WTC11 (cell line): ENCODE data around the gene ATP6AP1. TPM values are rescaled to one million over a fixed set of nuclear protein-coding genes. Genes with fewer than 3 reads are reported as not detected.

Source experiments
- ATAC-seq: fragments of 200-7000 bp; cut with Tn5 transposase; 2 replicates; pipeline ENCODE4 v1.10.0; 2021; ENCODE audit warnings: mild to moderate bottlenecking, moderate library complexity
- CTCF ChIA-PET: fragments of 300-600 bp; sonication (Branson Sonifier 250); formaldehyde crosslinking; loops from one replicate; lab custom pipeline; 2021; ENCODE audit warnings: antibody characterized with exemption; lab: Charles Lee
- POLR2A ChIA-PET: fragments of 350-600 bp; sonication (Branson Sonifier 250); formaldehyde crosslinking; loops from one replicate; lab custom pipeline; 2021; ENCODE audit warnings: antibody characterized with exemption; lab: Charles Lee
- DNase-seq: peaks from one replicate; pipeline ENCODE4 v3.0.0; 2021; ENCODE audit warnings: low spot score
- H3K27ac Mint-ChIP-seq: 2 replicates; pipeline ENCODE4 v1.8.0; 2021; ENCODE audit warnings: mixed read lengths
- H3K27me3 Mint-ChIP-seq: 2 replicates; pipeline ENCODE4 v1.8.0; 2021; ENCODE audit warnings: low read depth, mild to moderate bottlenecking, moderate library complexity, mixed read lengths
- H3K36me3 Mint-ChIP-seq: 2 replicates; pipeline ENCODE4 v1.8.0; 2021; ENCODE audit warnings: mixed read lengths
- H3K4me1 Mint-ChIP-seq: 2 replicates; pipeline ENCODE4 v1.8.0; 2022; ENCODE audit warnings: mixed read lengths
- H3K4me3 Mint-ChIP-seq: 2 replicates; pipeline ENCODE4 v1.8.0; 2021; ENCODE audit warnings: mild to moderate bottlenecking, moderate library complexity, mixed read lengths
- H3K9me3 Mint-ChIP-seq: 2 replicates; pipeline ENCODE4 v1.8.0; 2021; ENCODE audit warnings: mixed read lengths
- CREM ChIP-seq: sonication (generic); formaldehyde crosslinking; IDR thresholded peaks from 2 replicates; pipeline ENCODE4 v1.8.1; 2022; ENCODE audit warnings: mild to moderate bottlenecking, missing genetic modification reagents, moderate library complexity
- ESRRA ChIP-seq: sonication (generic); formaldehyde crosslinking; IDR thresholded peaks from 2 replicates; pipeline ENCODE4 v1.8.1; 2022; ENCODE audit warnings: mild to moderate bottlenecking, missing genetic modification reagents, borderline replicate concordance
- FOXJ3 ChIP-seq: sonication (generic); formaldehyde crosslinking; IDR thresholded peaks from 2 replicates; pipeline ENCODE4 v1.9.0; 2021; ENCODE audit warnings: missing genetic modification reagents, mild to moderate bottlenecking, borderline replicate concordance
- FOXP1 ChIP-seq: sonication (generic); formaldehyde crosslinking; IDR thresholded peaks from 2 replicates; pipeline ENCODE4 v1.8.0; 2022; ENCODE audit warnings: missing genetic modification reagents, mild to moderate bottlenecking, moderate library complexity, borderline replicate concordance
- GABPB1 ChIP-seq: sonication (generic); formaldehyde crosslinking; IDR thresholded peaks from 2 replicates; pipeline ENCODE4 v1.8.1; 2023; ENCODE audit warnings: mild to moderate bottlenecking, missing genetic modification reagents
- HMGA2 ChIP-seq: fragments of 250-450 bp; sonication (Bioruptor Pico); IDR thresholded peaks from 2 replicates; pipeline ENCODE4 v1.4.0; 2021; ENCODE audit warnings: mild to moderate bottlenecking, moderate library complexity
- MLX ChIP-seq: sonication (generic); formaldehyde crosslinking; IDR thresholded peaks from 2 replicates; pipeline ENCODE4 v1.8.1; 2023; ENCODE audit warnings: mild to moderate bottlenecking, missing genetic modification reagents, moderate library complexity
- NFE2L1 ChIP-seq: sonication (generic); formaldehyde crosslinking; IDR thresholded peaks from 2 replicates; pipeline ENCODE4 v1.8.1; 2023; ENCODE audit warnings: missing genetic modification reagents
- NR1H2 ChIP-seq: sonication (generic); formaldehyde crosslinking; IDR thresholded peaks from 2 replicates; pipeline ENCODE4 v1.9.0; 2021; ENCODE audit warnings: mild to moderate bottlenecking, moderate library complexity, missing genetic modification reagents
- NR3C1 ChIP-seq: sonication (generic); formaldehyde crosslinking; conservative IDR thresholded peaks from 2 replicates; pipeline ENCODE4 v1.8.1; 2023; ENCODE audit warnings: low read depth, mild to moderate bottlenecking, missing genetic modification reagents
- OVOL2 ChIP-seq: fragments of 250-450 bp; sonication (Bioruptor Pico); IDR thresholded peaks from 2 replicates; pipeline ENCODE4 v1.9.0; 2021; ENCODE audit warnings: mild to moderate bottlenecking, borderline replicate concordance
- PRDM15 ChIP-seq: sonication (generic); formaldehyde crosslinking; IDR thresholded peaks from 2 replicates; pipeline ENCODE4 v1.8.0; 2022; ENCODE audit warnings: missing genetic modification reagents
- RELA ChIP-seq: sonication (generic); formaldehyde crosslinking; IDR thresholded peaks from 2 replicates; pipeline ENCODE4 v1.8.1; 2022; ENCODE audit warnings: missing genetic modification reagents, mild to moderate bottlenecking, borderline replicate concordance
- SMAD3 ChIP-seq: sonication (generic); formaldehyde crosslinking; IDR thresholded peaks from 2 replicates; pipeline ENCODE4 v1.8.0; 2022; ENCODE audit warnings: missing genetic modification reagents, mild to moderate bottlenecking, borderline replicate concordance
- SOX15 ChIP-seq: fragments of 250-450 bp; sonication (Bioruptor Pico); IDR thresholded peaks from 2 replicates; pipeline ENCODE4 v1.9.0; 2021; ENCODE audit warnings: mild to moderate bottlenecking
- ZNF121 ChIP-seq: sonication (generic); formaldehyde crosslinking; IDR thresholded peaks from 2 replicates; pipeline ENCODE4 v1.8.0; 2023; ENCODE audit warnings: missing genetic modification reagents
- ZNF219 ChIP-seq: sonication (generic); formaldehyde crosslinking; IDR thresholded peaks from 2 replicates; pipeline ENCODE4 v1.8.0; 2023; ENCODE audit warnings: missing genetic modification reagents, mild to moderate bottlenecking, borderline replicate concordance
- ZNF317 ChIP-seq: sonication (generic); formaldehyde crosslinking; IDR thresholded peaks from 2 replicates; pipeline ENCODE4 v1.8.1; 2023; ENCODE audit warnings: low read depth, mild to moderate bottlenecking, moderate library complexity, missing genetic modification reagents, borderline replicate concordance
- ZNF671 ChIP-seq: fragments of 250-450 bp; sonication (Bioruptor Pico); IDR thresholded peaks from 2 replicates; pipeline ENCODE4 v1.8.0; 2021; ENCODE audit warnings: mild to moderate bottlenecking
- total RNA-seq: library from RNA; stranded (reverse); gene quantifications from 3 replicates; pipeline ENCODE4 v1.2.3, GENCODE V29; 2021
- TF ChIP-seq, protein P1 (sequence below): sonication (generic); formaldehyde crosslinking; IDR thresholded peaks from 2 replicates; pipeline ENCODE4 v1.8.1; 2023; ENCODE audit warnings: mild to moderate bottlenecking, missing genetic modification reagents, moderate library complexity
- TF ChIP-seq, protein P2 (sequence below): sonication (generic); formaldehyde crosslinking; IDR thresholded peaks from 2 replicates; pipeline ENCODE4 v1.8.1; 2022; ENCODE audit warnings: low read depth, missing genetic modification reagents, borderline replicate concordance
- TF ChIP-seq, protein P3 (sequence below): sonication (generic); formaldehyde crosslinking; IDR thresholded peaks from 2 replicates; pipeline ENCODE4 v1.8.1; 2022; ENCODE audit warnings: mild to moderate bottlenecking, moderate library complexity, missing genetic modification reagents
- TF ChIP-seq, protein P4 (sequence below): sonication (generic); formaldehyde crosslinking; IDR thresholded peaks from 2 replicates; pipeline ENCODE4 v1.8.0; 2023; ENCODE audit warnings: missing genetic modification reagents

ATP6AP1 gene
- total RNA-seq, 1 experiment from 2014 or later: 43.9 TPM

GRCh38 chrX:154472685-154473632 is 44.5 kb downstream of the ATP6AP1 start:
- Mint-ChIP-seq H3K27ac (no peak overlapping the region), H3K36me3 (peaks cover 2% of the 10 kb centered on the region; the same call in 1 of the 2 replicates), H3K4me3 (no peak overlapping the region), H3K4me1 (no peaks in the 10 kb centered on the region), H3K27me3 (peaks cover 2% of the 10 kb centered on the region; the same call in 1 of the 2 replicates), H3K9me3 (no peaks in the 10 kb centered on the region)
- ChIA-PET POLR2A (no interaction called here), CTCF (no interaction called here)
- TF ChIP-seq NR3C1 (CRISPR knock-in tag): no peak
- no peak for TF ChIP-seq CREM (CRISPR knock-in tag)
- no peak for TF ChIP-seq HMGA2 (CRISPR knock-in tag)
- TF ChIP-seq, protein P1, sequence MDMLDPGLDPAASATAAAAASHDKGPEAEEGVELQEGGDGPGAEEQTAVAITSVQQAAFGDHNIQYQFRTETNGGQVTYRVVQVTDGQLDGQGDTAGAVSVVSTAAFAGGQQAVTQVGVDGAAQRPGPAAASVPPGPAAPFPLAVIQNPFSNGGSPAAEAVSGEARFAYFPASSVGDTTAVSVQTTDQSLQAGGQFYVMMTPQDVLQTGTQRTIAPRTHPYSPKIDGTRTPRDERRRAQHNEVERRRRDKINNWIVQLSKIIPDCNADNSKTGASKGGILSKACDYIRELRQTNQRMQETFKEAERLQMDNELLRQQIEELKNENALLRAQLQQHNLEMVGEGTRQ (CRISPR knock-in tag): no peak
- TF ChIP-seq SOX15 (CRISPR knock-in tag): no peak
- TF ChIP-seq ZNF671: no peak
- TF ChIP-seq FOXJ3 (CRISPR knock-in tag): no peak
- TF ChIP-seq SMAD3 (CRISPR knock-in tag): no peak
- TF ChIP-seq, protein P2, sequence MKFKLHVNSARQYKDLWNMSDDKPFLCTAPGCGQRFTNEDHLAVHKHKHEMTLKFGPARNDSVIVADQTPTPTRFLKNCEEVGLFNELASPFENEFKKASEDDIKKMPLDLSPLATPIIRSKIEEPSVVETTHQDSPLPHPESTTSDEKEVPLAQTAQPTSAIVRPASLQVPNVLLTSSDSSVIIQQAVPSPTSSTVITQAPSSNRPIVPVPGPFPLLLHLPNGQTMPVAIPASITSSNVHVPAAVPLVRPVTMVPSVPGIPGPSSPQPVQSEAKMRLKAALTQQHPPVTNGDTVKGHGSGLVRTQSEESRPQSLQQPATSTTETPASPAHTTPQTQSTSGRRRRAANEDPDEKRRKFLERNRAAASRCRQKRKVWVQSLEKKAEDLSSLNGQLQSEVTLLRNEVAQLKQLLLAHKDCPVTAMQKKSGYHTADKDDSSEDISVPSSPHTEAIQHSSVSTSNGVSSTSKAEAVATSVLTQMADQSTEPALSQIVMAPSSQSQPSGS (CRISPR knock-in tag): no peak
- no peak for TF ChIP-seq ZNF317
- TF ChIP-seq ESRRA (CRISPR knock-in tag): no peak
- TF ChIP-seq, protein P3, sequence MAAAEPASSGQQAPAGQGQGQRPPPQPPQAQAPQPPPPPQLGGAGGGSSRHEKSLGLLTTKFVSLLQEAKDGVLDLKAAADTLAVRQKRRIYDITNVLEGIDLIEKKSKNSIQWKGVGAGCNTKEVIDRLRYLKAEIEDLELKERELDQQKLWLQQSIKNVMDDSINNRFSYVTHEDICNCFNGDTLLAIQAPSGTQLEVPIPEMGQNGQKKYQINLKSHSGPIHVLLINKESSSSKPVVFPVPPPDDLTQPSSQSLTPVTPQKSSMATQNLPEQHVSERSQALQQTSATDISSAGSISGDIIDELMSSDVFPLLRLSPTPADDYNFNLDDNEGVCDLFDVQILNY (CRISPR knock-in tag): no peak
- no peak for TF ChIP-seq ZNF219 (CRISPR knock-in tag)
- no peak for TF ChIP-seq FOXP1 (CRISPR knock-in tag)
- no peak for TF ChIP-seq NFE2L1 (CRISPR knock-in tag)
- no peak for TF ChIP-seq ZNF121 (CRISPR knock-in tag)
- TF ChIP-seq OVOL2 (CRISPR knock-in tag): no peak
- DNase-seq (no peak), ATAC-seq (no peak)

GRCh38 chrX:154473683-154474082 is 45.2 kb downstream of the ATP6AP1 start:
- no peak for ATAC-seq
- TF ChIP-seq RELA: no peak
- no peak for TF ChIP-seq PRDM15 (CRISPR knock-in tag)
- TF ChIP-seq NR1H2: no peak
- TF ChIP-seq, protein P4, sequence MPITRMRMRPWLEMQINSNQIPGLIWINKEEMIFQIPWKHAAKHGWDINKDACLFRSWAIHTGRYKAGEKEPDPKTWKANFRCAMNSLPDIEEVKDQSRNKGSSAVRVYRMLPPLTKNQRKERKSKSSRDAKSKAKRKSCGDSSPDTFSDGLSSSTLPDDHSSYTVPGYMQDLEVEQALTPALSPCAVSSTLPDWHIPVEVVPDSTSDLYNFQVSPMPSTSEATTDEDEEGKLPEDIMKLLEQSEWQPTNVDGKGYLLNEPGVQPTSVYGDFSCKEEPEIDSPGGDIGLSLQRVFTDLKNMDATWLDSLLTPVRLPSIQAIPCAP (CRISPR knock-in tag): no peak
- no peak for TF ChIP-seq NR3C1 (CRISPR knock-in tag)
- no peak for TF ChIP-seq MLX (CRISPR knock-in tag)
- TF ChIP-seq GABPB1 (CRISPR knock-in tag): no peak
- no peak for DNase-seq
- H3K27me3 Mint-ChIP-seq: peaks cover 2% of the 10 kb centered on the region; the same call in 1 of the 2 replicates
- no peak overlapping the region for H3K4me3 Mint-ChIP-seq
- POLR2A ChIA-PET: no interaction called here
- CTCF ChIA-PET: interaction anchor here (0.7 kb wide), 1 partner anchor 53 kb away, joined by 3 read pairs; no protein-coding TSS in a partner anchor
- peaks cover 2% of the 10 kb centered on the region; the same call in 1 of the 2 replicates for H3K36me3 Mint-ChIP-seq
- no peaks in the 10 kb centered on the region for H3K9me3 Mint-ChIP-seq
- no peaks in the 10 kb centered on the region for H3K4me1 Mint-ChIP-seq
- H3K27ac Mint-ChIP-seq: no peak overlapping the region
